Uterus (tissue), 2 donors: ENCODE results near the gene VSNL1.

Experiments used
- POLR2A ChIP-seq, 2 donors: fragments of 450-650 bp; IDR thresholded peaks; one replicate each; pipeline ENCODE4 v1.6.1; 2016; ENCODE audit warnings: antibody characterized with exemption in 2 of 2, mild to moderate bottlenecking in 1 of 2, moderate library complexity in 1 of 2
- TF ChIP-seq, protein P1 (sequence below), 4 experiments: fragments of 200-600 bp in 2 of 4; fragments of 450-650 bp in 2 of 4; sonication (generic) in 2 of 4; IDR thresholded peaks; one replicate each; pipeline ENCODE4 v1.5.1; 2016 to 2019; ENCODE audit warnings: antibody characterized with exemption in 4 of 4, mild to moderate bottlenecking in 2 of 4, moderate library complexity in 1 of 4

DNA sequence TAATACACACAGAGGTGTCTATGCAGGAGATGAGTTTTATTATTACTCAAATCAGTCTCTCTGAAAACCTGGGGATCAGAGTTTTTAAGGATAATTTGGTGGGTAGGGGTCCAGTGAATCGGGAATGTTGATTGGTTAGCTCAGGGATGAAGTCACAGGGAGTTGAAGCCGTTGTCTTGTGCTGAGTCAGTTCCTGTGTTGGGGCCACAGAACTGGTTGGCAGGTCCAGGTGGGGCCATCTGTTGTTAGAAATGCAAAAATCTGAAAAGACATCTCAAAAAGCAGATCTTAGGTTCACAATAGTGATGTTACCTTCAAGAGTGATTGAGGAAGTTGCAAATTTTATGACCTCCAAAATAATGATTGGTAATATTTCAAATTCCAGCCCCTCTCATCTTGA lies 86.9 kb downstream of the VSNL1 start:
- TF ChIP-seq, protein P1, sequence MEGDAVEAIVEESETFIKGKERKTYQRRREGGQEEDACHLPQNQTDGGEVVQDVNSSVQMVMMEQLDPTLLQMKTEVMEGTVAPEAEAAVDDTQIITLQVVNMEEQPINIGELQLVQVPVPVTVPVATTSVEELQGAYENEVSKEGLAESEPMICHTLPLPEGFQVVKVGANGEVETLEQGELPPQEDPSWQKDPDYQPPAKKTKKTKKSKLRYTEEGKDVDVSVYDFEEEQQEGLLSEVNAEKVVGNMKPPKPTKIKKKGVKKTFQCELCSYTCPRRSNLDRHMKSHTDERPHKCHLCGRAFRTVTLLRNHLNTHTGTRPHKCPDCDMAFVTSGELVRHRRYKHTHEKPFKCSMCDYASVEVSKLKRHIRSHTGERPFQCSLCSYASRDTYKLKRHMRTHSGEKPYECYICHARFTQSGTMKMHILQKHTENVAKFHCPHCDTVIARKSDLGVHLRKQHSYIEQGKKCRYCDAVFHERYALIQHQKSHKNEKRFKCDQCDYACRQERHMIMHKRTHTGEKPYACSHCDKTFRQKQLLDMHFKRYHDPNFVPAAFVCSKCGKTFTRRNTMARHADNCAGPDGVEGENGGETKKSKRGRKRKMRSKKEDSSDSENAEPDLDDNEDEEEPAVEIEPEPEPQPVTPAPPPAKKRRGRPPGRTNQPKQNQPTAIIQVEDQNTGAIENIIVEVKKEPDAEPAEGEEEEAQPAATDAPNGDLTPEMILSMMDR (IDR thresholded peaks at IDR 0.05) = no peak
- no peak for TF ChIP-seq POLR2A (IDR thresholded peaks at IDR 0.05)
